ENCODE results near the gene TCF4. TPM values are rescaled to one million over a fixed set of nuclear protein-coding genes. Genes with fewer than 3 reads are reported as not detected.

Gene TCF4
- total and polyA plus RNA-seq, 2 donors (not counting 3 experiments of a cell fraction or from before 2014, with no cell fraction given): 183 to 390 TPM

DNA sequence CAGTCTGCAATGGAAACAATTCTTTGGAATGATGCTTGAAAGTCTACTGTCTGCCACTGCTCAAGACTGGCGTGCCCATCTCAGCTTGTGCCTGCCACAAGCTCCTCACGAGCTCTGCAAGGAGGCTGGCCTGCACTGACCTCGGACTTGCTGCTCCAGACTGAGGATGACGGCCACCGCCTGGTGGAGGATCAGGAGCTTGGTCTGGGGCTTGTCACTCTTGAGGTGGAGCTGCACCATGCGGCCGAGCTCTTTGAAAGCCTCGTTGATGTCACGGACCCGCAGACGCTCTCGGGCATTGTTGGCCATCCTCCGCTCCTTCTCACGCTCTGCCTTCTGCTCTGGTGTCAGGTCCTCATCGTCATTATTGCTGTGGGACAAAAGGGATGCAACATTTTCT, 359.3 kb downstream of the TCF4 start:
- DNase-seq (ENCODE audit: low read depth, low spot score) (no peak), FAIRE-seq (no peak)
- Histone ChIP-seq H3K27me3 (ENCODE audit: control insufficient read depth in 2 of 2, insufficient read depth in 2 of 2, low read length in 2 of 2) (no peaks in the 10 kb centered on the region), H3K9ac (replicated peaks; ENCODE audit: extremely low read depth, insufficient read depth, low read length) (no peak overlapping the region), H3K9me3 (replicated peaks; ENCODE audit: control insufficient read depth, insufficient read depth, low read length) (no peaks in the 10 kb centered on the region), H3K27ac (ENCODE audit: insufficient read depth, low read depth, low read length) (no peak overlapping the region), H3K79me2 (ENCODE audit: control insufficient read depth, insufficient read depth, low read length) (no peaks in the 10 kb centered on the region), H3K4me2 (ENCODE audit: insufficient read depth, low read length) (no peak overlapping the region), H3K9me1 (replicated peaks; ENCODE audit: control insufficient read depth, extremely low read depth, insufficient read depth, low read length) (no peaks in the 10 kb centered on the region), H3K36me3 (ENCODE audit: control insufficient read depth in 2 of 2, extremely low read depth in 1 of 2, insufficient read depth in 2 of 2, low read length in 2 of 2) (peaks cover 32 to 36% of the 10 kb centered on the region in 2 experiments), H3K4me1 (ENCODE audit: control insufficient read depth, extremely low read depth, insufficient read depth, low read length) (peaks cover under 1% of the 10 kb centered on the region), H4K20me1 (replicated peaks; ENCODE audit: control insufficient read depth, extremely low read depth, insufficient read depth, low read length) (no peaks in the 10 kb centered on the region), H2AFZ (ENCODE audit: low read depth, low read length) (no peak overlapping the region), H3K4me3 (replicated peaks in 1 of 3; ENCODE audit: insufficient read depth in 1 of 3, low read depth in 1 of 3, low read length in 3 of 3) (no peak overlapping the region)
- intact Hi-C loops (cut with micrococcal nuclease) (no loop called here), dilution Hi-C loops (cut with MboI; ENCODE audit: extremely low pct_ligation_motif_present, low sequenced_read_pairs) (no loop called here)
- BruUV-seq (replicated peaks): no TSS peak
- POLR2A ChIA-PET: no interaction called here
- CTCF ChIA-PET: interaction anchor here (0.8 kb wide), 1 partner anchor 784 kb away, joined by 3 read pairs; no protein-coding TSS in a partner anchor
- no peak for TF ChIP-seq JUN (IDR thresholded peaks at IDR 0.05; ENCODE audit: borderline replicate concordance, insufficient read depth, insufficient read length, low read depth)
- no peak for TF ChIP-seq EZH2 (IDR thresholded peaks at IDR 0.05; ENCODE audit: borderline replicate concordance, low read depth, low read length, severe bottlenecking)
- TF ChIP-seq, protein P1, sequence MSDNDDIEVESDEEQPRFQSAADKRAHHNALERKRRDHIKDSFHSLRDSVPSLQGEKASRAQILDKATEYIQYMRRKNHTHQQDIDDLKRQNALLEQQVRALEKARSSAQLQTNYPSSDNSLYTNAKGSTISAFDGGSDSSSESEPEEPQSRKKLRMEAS (IDR thresholded peaks at IDR 0.05; ENCODE audit: insufficient read depth, insufficient read length): no peak

DNA sequence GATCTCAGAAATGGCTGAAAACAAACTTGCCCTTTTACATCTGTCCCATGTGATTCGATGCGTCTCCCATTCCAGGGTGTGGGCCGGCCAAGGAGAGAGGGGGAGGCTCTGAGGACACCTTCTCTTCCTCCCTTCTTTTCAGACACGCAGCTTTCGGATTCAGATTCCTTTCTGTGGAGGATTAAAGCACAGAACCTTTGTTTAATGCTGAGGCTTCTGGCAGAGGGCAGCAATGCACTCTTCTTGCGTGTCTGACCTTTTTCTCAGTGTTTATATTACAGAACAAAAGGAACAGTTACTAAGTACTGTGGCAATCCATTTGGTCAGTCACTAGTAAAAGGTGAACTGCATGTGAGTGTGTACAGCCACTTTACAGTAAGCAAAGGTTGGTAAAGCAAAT, 359.8 kb downstream of the TCF4 start:
- ChIA-PET POLR2A (no interaction called here), CTCF (interaction anchor here (0.8 kb wide), 1 partner anchor 784 kb away, joined by 3 read pairs; no protein-coding TSS in a partner anchor)
- dilution Hi-C loops (cut with MboI; ENCODE audit: extremely low pct_ligation_motif_present, low sequenced_read_pairs) (no loop called here), intact Hi-C loops (cut with micrococcal nuclease) (no loop called here)
- FAIRE-seq: no peak
- no TSS peak for BruUV-seq (replicated peaks)
- Histone ChIP-seq H3K4me3 (replicated peaks in 1 of 3; ENCODE audit: insufficient read depth in 1 of 3, low read depth in 1 of 3, low read length in 3 of 3) (no peak overlapping the region), H3K27ac (ENCODE audit: insufficient read depth, low read depth, low read length) (no peak overlapping the region), H2AFZ (ENCODE audit: low read depth, low read length) (no peak overlapping the region), H3K4me1 (ENCODE audit: control insufficient read depth, extremely low read depth, insufficient read depth, low read length) (no peaks in the 10 kb centered on the region), H3K36me3 (ENCODE audit: control insufficient read depth in 2 of 2, extremely low read depth in 1 of 2, insufficient read depth in 2 of 2, low read length in 2 of 2) (peaks cover 30 to 33% of the 10 kb centered on the region in 2 experiments), H3K27me3 (ENCODE audit: control insufficient read depth in 2 of 2, insufficient read depth in 2 of 2, low read length in 2 of 2) (no peaks in the 10 kb centered on the region), H3K4me2 (ENCODE audit: insufficient read depth, low read length) (no peak overlapping the region), H3K9me1 (replicated peaks; ENCODE audit: control insufficient read depth, extremely low read depth, insufficient read depth, low read length) (no peaks in the 10 kb centered on the region), H3K9ac (replicated peaks; ENCODE audit: extremely low read depth, insufficient read depth, low read length) (no peak overlapping the region), H4K20me1 (replicated peaks; ENCODE audit: control insufficient read depth, extremely low read depth, insufficient read depth, low read length) (no peaks in the 10 kb centered on the region), H3K9me3 (replicated peaks; ENCODE audit: control insufficient read depth, insufficient read depth, low read length) (no peaks in the 10 kb centered on the region), H3K79me2 (ENCODE audit: control insufficient read depth, insufficient read depth, low read length) (no peaks in the 10 kb centered on the region)
- TF ChIP-seq MYC (IDR thresholded peaks at IDR 0.05; ENCODE audit: low read depth, low read length) (no peak), GATA2 (IDR thresholded peaks at IDR 0.05; ENCODE audit: insufficient read depth, insufficient read length, low read depth, low read length) (no peak), FOS (IDR thresholded peaks at IDR 0.05; ENCODE audit: borderline replicate concordance, insufficient read depth, low read length) (no peak), POLR2AphosphoS5 (IDR thresholded peaks at IDR 0.05; ENCODE audit: insufficient read depth, low read depth, low read length) (no peak), EZH2 (IDR thresholded peaks at IDR 0.05; ENCODE audit: borderline replicate concordance, low read depth, low read length, severe bottlenecking) (no peak), JUN (IDR thresholded peaks at IDR 0.05; ENCODE audit: borderline replicate concordance, insufficient read depth, insufficient read length, low read depth) (no peak), POLR2A (IDR thresholded peaks at IDR 0.05; ENCODE audit: low read depth, low read length) (no peak)
- TF ChIP-seq, protein P2, sequence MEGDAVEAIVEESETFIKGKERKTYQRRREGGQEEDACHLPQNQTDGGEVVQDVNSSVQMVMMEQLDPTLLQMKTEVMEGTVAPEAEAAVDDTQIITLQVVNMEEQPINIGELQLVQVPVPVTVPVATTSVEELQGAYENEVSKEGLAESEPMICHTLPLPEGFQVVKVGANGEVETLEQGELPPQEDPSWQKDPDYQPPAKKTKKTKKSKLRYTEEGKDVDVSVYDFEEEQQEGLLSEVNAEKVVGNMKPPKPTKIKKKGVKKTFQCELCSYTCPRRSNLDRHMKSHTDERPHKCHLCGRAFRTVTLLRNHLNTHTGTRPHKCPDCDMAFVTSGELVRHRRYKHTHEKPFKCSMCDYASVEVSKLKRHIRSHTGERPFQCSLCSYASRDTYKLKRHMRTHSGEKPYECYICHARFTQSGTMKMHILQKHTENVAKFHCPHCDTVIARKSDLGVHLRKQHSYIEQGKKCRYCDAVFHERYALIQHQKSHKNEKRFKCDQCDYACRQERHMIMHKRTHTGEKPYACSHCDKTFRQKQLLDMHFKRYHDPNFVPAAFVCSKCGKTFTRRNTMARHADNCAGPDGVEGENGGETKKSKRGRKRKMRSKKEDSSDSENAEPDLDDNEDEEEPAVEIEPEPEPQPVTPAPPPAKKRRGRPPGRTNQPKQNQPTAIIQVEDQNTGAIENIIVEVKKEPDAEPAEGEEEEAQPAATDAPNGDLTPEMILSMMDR (IDR thresholded peaks at IDR 0.05; ENCODE audit: extremely low read depth in 1 of 2, insufficient read depth in 1 of 2, low read depth in 1 of 2, low read length in 2 of 2): no peak
- TF ChIP-seq, protein P1 (IDR thresholded peaks at IDR 0.05; ENCODE audit: insufficient read depth, insufficient read length): no peak
- no peak for DNase-seq (ENCODE audit: low read depth, low spot score)
